ENCODE measurements around the gene NACC1.

- TF ChIP-seq CTCF (conservative IDR thresholded peaks at IDR 0.05; ENCODE audit: low read depth in 2 of 2) (no peak), ZNF114 (CRISPR knock-in tag; IDR thresholded peaks at IDR 0.05) (no peak), CREB1 (CRISPR knock-in tag; IDR thresholded peaks at IDR 0.05; ENCODE audit: low read depth) (no peak), POLR2AphosphoS5 (IDR thresholded peaks at IDR 0.05; ENCODE audit: low read depth) (no peak), ZNF331 (CRISPR knock-in tag; IDR thresholded peaks at IDR 0.05; ENCODE audit: low read depth) (no peak), JUNB (IDR thresholded peaks at IDR 0.05; ENCODE audit: unreplicated experiment) (no peak)
- TF ChIP-seq, protein P1, sequence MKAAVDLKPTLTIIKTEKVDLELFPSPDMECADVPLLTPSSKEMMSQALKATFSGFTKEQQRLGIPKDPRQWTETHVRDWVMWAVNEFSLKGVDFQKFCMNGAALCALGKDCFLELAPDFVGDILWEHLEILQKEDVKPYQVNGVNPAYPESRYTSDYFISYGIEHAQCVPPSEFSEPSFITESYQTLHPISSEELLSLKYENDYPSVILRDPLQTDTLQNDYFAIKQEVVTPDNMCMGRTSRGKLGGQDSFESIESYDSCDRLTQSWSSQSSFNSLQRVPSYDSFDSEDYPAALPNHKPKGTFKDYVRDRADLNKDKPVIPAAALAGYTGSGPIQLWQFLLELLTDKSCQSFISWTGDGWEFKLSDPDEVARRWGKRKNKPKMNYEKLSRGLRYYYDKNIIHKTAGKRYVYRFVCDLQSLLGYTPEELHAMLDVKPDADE (IDR thresholded peaks at IDR 0.05) = no peak
Observed at GRCh38 chr19:13071444-13072187, 46.4 kb upstream of the NACC1 start.

All from GM23338 (cell line).